MCF 10A (cell line): ENCODE results near the gene CDH12. TPM values are rescaled to one million over a fixed set of nuclear protein-coding genes. Genes with fewer than 3 reads are reported as not detected.

Experiments
- BruUV-seq: library from RNA; stranded (reverse); fragments of 400-500 nt; replicated peaks from 2 replicates; lab custom pipeline; 2021; lab: Mats Ljungman, UMichigan
- CTCF ChIA-PET: fragments of 300-600 bp; sonication (Branson Sonifier 250); formaldehyde crosslinking; extraction: SDS; loops from one replicate; lab custom pipeline; 2021; ENCODE audit warnings: antibody characterized with exemption, inconsistent platforms; lab: Yijun Ruan, JAX
- POLR2A ChIA-PET: fragments of 300-600, 350-650 bp; sonication (Branson Sonifier 250); formaldehyde crosslinking; extraction: SDS; loops from one replicate; lab custom pipeline; 2020; ENCODE audit warnings: antibody characterized with exemption, inconsistent platforms; lab: Yijun Ruan, JAX
- DNase-seq: peaks from one replicate; pipeline ENCODE4 v3.0.0-alpha.2; 2018; ENCODE audit not compliant: unreplicated experiment
- H3K27ac Mint-ChIP-seq: one replicate; pipeline ENCODE4 v1.8.0; 2022; ENCODE audit warnings: mild to moderate bottlenecking, low read depth, mixed read lengths; ENCODE audit not compliant: unreplicated experiment
- H3K27me3 Mint-ChIP-seq: one replicate; pipeline ENCODE4 v1.8.0; 2022; ENCODE audit warnings: mixed read lengths; ENCODE audit not compliant: insufficient read depth, unreplicated experiment
- H3K36me3 Mint-ChIP-seq: one replicate; pipeline ENCODE4 v1.8.0; 2022; ENCODE audit warnings: mild to moderate bottlenecking, moderate library complexity, mixed read lengths; ENCODE audit not compliant: insufficient read depth, unreplicated experiment
- H3K4me1 Mint-ChIP-seq: one replicate; pipeline ENCODE4 v1.8.0; 2022; ENCODE audit warnings: mixed read lengths; ENCODE audit not compliant: insufficient read depth, unreplicated experiment
- H3K4me3 Mint-ChIP-seq: one replicate; pipeline ENCODE4 v1.8.0; 2022; ENCODE audit warnings: mild to moderate bottlenecking, moderate library complexity, mixed read lengths; ENCODE audit not compliant: unreplicated experiment
- H3K9me3 Mint-ChIP-seq: one replicate; pipeline ENCODE4 v1.8.0; 2022; ENCODE audit warnings: mixed read lengths; ENCODE audit not compliant: unreplicated experiment
- CTCF ChIP-seq: fragments of 200-600 bp; IDR thresholded peaks from one replicate; pipeline ENCODE4 v1.8.0; 2022; ENCODE audit warnings: antibody characterized with exemption, mild to moderate bottlenecking; ENCODE audit not compliant: unreplicated experiment
- intact Hi-C: fragments of 100-400 bp; cut with micrococcal nuclease; formaldehyde crosslinking; loops from 2 replicates; pipeline ENCODE4 v1.14.1; 2022
- total RNA-seq: library from RNA; stranded (reverse); gene quantifications from 2 replicates; pipeline ENCODE4 v1.2.3, GENCODE V29; 2022

The CDH12 gene
- total RNA-seq, 1 experiment from 2014 or later: not detected

GRCh38 chr5:22710660-22711059 lies 142.5 kb downstream of the CDH12 start:
- TF ChIP-seq CTCF: no peak
- H3K36me3 Mint-ChIP-seq: no peaks in the 10 kb centered on the region
- ChIA-PET POLR2A (no interaction called here), CTCF (no interaction called here)
- no peak overlapping the region for H3K27ac Mint-ChIP-seq
- no peaks in the 10 kb centered on the region for H3K27me3 Mint-ChIP-seq
- peaks cover 5% of the 10 kb centered on the region for H3K4me1 Mint-ChIP-seq
- no peak for DNase-seq
- no peaks in the 10 kb centered on the region for H3K9me3 Mint-ChIP-seq
- intact Hi-C loops: no loop called here
- no TSS peak for BruUV-seq
- no peak overlapping the region for H3K4me3 Mint-ChIP-seq

- Mint-ChIP-seq H3K27ac (no peak overlapping the region), H3K4me1 (peaks cover 5% of the 10 kb centered on the region), H3K27me3 (no peaks in the 10 kb centered on the region), H3K4me3 (no peak overlapping the region), H3K9me3 (no peaks in the 10 kb centered on the region), H3K36me3 (no peaks in the 10 kb centered on the region)
- no peak for TF ChIP-seq CTCF
- peak; percentile 66 for DNase-seq
- BruUV-seq: no TSS peak
- ChIA-PET CTCF (interaction anchor here (0.5 to 1.2 kb wide), 2 partner anchors 43 to 114 kb away, joined by 3 read pairs; no protein-coding TSS in a partner anchor), POLR2A (interaction anchor here (0.5 to 0.7 kb wide), 3 partner anchors 9 to 698 kb away, joined by 3 read pairs; no protein-coding TSS in a partner anchor)
- intact Hi-C loops: no loop called here
Measured at GRCh38 chr5:22709743-22710142, 143.4 kb downstream of the CDH12 start.

GRCh38 chr5:22708770-22709328 lies 144.3 kb downstream of the CDH12 start:
- Mint-ChIP-seq H3K36me3 (no peaks in the 10 kb centered on the region), H3K4me1 (peaks cover 5% of the 10 kb centered on the region), H3K9me3 (no peaks in the 10 kb centered on the region), H3K4me3 (no peak overlapping the region), H3K27me3 (no peaks in the 10 kb centered on the region), H3K27ac (no peak overlapping the region)
- CTCF ChIA-PET: interaction anchor here (1.2 kb wide), 1 partner anchor 44 kb away, joined by 3 read pairs; no protein-coding TSS in a partner anchor
- BruUV-seq: no TSS peak
- TF ChIP-seq CTCF: no peak
- intact Hi-C loops: no loop called here
- DNase-seq: no peak
- POLR2A ChIA-PET: interaction anchor here (0.5 to 0.7 kb wide), 4 partner anchors 8 to 699 kb away, joined by 3 read pairs; no protein-coding TSS in a partner anchor

GRCh38 chr5:22706901-22707300 lies 146.2 kb downstream of the CDH12 start:
- ChIA-PET CTCF (no interaction called here), POLR2A (no interaction called here)
- Mint-ChIP-seq H3K4me1 (peaks cover 5% of the 10 kb centered on the region), H3K36me3 (no peaks in the 10 kb centered on the region), H3K27ac (no peak overlapping the region), H3K9me3 (no peaks in the 10 kb centered on the region), H3K4me3 (no peak overlapping the region), H3K27me3 (no peaks in the 10 kb centered on the region)
- no peak for DNase-seq
- intact Hi-C loops: no loop called here
- no TSS peak for BruUV-seq
- TF ChIP-seq CTCF: no peak
